Thyroid gland (tissue), 4 donors: ENCODE data around the gene KERA.

Experiments
- CTCF ChIP-seq, 6 experiments: fragments of 200-600 bp in 3 of 6; fragments of 450-650 bp in 3 of 6; sonication (generic) in 3 of 6; IDR thresholded peaks; one replicate each; pipeline ENCODE4 v1.5.1; 2016 to 2019; ENCODE audit warnings: antibody characterized with exemption in 6 of 6, mild to moderate bottlenecking in 2 of 6, inconsistent platforms in 1 of 6, moderate library complexity in 1 of 6
- POLR2A ChIP-seq, 2 donors: fragments of 450-650 bp; IDR thresholded peaks; one replicate each; pipeline ENCODE4 v1.6.1; 2017; ENCODE audit warnings: antibody characterized with exemption in 2 of 2, mild to moderate bottlenecking in 2 of 2, moderate library complexity in 1 of 2

GRCh38 chr12:91098461-91098860 lies 40.6 kb upstream of the KERA start:
- TF ChIP-seq CTCF (IDR thresholded peaks at IDR 0.05) (no peak), POLR2A (IDR thresholded peaks at IDR 0.05) (no peak)
